HG03196 (cell line): ENCODE measurements around the gene DPM2.

Experiments
- ATAC-seq: cut with Tn5 transposase; IDR thresholded peaks from one replicate; pipeline ENCODE4 v1.9.1; 2021; ENCODE audit not compliant: unreplicated experiment

Gene DPM2

GRCh38 chr9:127899128-127899943, 38.3 kb downstream of the DPM2 start, which contains the start of gene ST6GALNAC6:
Gene ST6GALNAC6 (minus strand): TSS chr9:127899603. CDS start chr9:127897981, 1,622 bp downstream.
- peak; percentile 43 for ATAC-seq

DNA sequence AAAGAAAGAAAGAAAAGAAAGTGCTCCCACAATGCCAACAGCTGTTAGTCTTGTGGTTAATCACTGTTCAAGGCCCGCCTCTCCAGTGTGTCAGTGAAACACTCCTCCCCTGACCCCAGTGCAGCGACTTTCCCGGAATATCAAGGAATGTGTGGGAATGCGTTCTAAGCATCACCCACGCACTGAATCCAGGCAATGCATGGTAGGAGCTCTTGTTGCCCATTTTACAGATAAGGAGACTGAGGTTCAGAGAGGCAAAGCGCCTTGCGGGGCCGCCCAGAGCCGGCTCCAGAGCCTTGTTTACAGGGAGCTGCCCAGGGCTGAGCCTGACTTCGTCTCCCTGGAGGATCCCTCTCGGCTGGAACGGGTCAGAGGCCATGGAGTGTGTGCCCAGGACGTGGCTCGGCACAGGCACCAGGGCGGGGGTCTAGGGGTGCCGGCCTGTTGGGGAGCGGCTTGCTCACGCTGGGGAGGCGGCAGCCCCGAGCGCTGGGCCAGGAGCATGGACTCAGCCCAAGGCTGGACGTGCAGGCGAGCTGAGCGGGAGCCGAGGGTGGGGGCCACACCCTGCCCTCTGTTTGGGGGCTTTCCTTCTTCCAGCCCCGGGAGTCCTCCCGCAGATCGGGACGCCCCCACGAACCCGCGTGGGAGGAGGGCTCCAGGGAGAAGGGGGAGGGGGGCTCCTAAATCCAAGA, 39.1 kb downstream of the DPM2 start:
- no peak for ATAC-seq

- ATAC-seq, result no peak
These were observed 40.4 kb downstream of the DPM2 start for GRCh38 chr9:127897193-127897692.

- ATAC-seq, result no peak
These were observed 41.1 kb downstream of the DPM2 start for GRCh38 chr9:127896395-127897192.

DNA sequence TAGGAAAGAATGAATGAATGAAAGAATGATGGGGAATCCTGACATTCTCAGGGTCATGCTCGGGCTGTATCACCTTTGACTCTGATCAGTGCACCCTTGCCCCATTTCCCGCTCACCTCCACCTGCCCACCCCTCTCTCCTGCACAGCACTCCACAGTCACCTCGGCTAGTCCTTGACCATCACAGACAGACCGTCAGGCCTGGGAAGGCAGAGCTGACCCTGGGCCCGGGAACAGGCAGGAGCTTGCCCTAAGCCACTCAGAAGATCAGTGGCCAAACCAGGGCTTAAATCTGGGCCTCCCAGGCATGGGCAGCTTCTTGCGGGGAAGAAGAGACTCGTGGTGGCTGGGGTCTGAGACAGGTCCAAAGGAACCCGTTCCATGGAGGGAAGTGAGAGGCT, 41.8 kb downstream of the DPM2 start:
- no peak for ATAC-seq

DNA sequence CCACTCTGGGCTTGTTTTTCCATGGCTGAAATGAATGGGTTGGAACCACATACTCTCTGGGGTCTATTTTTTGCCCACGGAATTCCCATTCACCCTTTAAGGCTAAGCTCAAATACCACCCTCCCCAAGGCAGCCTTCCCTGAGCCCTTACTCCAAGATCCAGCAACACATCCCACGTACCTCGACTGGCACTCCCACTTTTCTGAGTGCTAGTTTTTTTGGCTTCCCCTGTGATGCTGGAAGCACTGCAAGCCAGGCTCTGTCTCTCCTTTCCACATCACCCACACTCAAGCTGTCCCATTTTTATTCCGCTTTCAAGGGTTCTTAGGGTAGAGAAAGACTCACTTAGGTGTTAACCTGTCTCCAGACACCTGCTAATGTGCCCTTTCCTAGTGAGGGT, 44.3 kb downstream of the DPM2 start:
- ATAC-seq, result no peak

- ATAC-seq, result no peak
These were observed 44.8 kb downstream of the DPM2 start for GRCh38 chr9:127892831-127893230.

- no peak for ATAC-seq
These were observed 47.6 kb downstream of the DPM2 start for GRCh38 chr9:127890053-127890452.

DNA sequence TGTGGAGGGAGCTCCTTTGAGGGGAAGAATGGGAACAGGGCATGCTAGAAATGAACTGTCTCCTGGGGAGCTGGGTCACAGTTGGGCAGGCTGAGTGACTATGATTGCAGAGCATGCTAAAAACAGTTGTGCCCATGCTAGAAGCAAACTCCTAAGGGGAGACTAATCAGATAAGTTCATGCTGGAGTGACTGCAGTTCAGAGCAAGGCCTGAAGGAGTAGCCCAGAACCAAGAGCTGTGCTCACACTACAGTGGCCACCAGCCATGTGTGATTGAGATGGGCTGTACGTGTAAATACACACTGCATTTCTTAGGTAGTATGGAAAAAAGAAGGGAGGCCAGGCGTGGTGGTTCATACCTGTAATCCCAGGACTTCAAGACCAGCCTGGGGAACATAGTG, 49.9 kb downstream of the DPM2 start:
- no peak for ATAC-seq

DNA sequence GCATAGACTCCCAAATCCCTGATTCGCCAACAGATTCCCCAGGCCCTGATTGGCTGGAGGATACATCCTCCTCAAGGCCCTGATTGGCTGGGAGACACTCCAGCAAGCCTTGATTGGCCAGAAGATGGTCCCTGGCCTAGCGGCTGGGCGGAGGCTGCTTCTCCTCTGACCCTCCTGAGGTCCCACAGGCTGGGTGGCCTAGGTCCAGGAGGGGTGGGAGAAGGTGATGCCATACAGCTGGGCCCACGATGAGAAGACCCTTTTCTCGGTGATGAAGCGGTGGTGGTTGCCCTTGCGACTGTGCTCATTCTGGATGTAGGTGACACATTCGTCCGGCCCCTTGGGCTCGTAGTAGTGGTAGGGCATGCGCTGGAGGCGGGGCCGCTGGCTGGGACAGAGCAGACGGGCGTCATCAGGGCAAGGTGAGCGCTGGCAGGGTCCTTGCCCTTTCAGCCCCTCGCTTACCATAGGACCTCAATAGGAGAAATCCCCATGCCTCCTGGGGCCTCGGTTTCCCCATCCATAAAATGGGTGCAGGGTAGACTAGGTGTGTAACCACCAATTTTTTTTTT, 51.2 kb downstream of the DPM2 start:
- no peak for ATAC-seq

DNA sequence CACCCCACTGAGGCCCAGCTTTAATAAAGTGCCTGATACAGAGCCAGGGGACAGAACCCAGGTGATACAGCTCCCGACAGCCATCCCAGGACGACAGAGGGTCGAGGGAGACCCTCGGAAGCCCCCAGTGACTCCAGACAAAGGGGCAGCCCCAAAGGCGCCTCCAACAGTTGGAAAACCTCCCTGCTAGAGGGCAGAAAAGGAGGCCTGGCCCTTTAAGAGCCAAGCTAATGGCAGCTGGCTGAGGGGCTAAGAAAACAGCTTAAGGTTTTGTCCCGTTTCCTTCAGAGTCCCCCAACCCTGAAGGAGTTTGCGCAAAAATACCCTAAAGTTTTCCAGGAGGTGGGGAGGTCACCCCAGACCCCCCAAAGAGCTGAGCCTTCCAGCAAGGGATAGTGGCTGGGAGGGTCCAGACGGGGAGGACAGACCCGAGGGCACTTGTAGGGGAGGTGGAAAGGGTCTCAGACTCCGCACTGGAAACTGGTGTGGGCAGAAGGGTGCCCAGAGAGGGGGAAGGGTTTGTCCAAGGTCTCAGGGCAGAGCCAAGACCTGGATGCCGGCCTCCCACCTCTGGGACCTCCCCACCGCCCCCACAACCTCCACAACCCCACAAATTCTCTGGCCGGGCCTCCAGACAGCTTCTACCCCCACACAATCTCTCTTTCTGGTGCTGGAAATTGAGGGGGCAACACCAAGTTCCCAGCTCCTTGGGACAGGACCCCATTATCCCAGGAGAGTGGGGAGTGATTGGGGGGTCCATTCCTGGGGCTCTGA, 52.0 kb downstream of the DPM2 start:
- ATAC-seq, result no peak
